ENCODE measurements around the gene IQSEC3.

The IQSEC3 gene

GRCh38 chr12:188910-189621, 122.5 kb downstream of the IQSEC3 start:
- no peak for TF ChIP-seq Cebpa-rat (IDR thresholded peaks at IDR 0.05)
- Histone ChIP-seq H3K36me3 (no peaks in the 10 kb centered on the region), H4K20me1 (no peaks in the 10 kb centered on the region), H3K4me1 (no peaks in the 10 kb centered on the region), H3K27ac (no peak overlapping the region), H3K4me3 (no peak overlapping the region), H3K9me3 (peaks cover 10% of the 10 kb centered on the region; the same call in 1 of the 2 replicates), H3K9ac (no peak overlapping the region), H3K4me2 (peak overlapping the region; percentile 30; the same call in 1 of the 2 replicates), H3K27me3 (no peaks in the 10 kb centered on the region)

- H3K9ac ChIP-seq = no peak overlapping the region
- H3K27me3 ChIP-seq = no peaks in the 10 kb centered on the region
- H3K4me2 ChIP-seq = no peak overlapping the region
- H3K36me3 ChIP-seq = no peaks in the 10 kb centered on the region
- no peak overlapping the region for H3K27ac ChIP-seq
- H4K20me1 ChIP-seq = no peaks in the 10 kb centered on the region
- no peaks in the 10 kb centered on the region for H3K4me1 ChIP-seq
- H3K9me3 ChIP-seq = peaks cover 10% of the 10 kb centered on the region; the same call in 1 of the 2 replicates
- TF ChIP-seq Cebpa-rat (IDR thresholded peaks at IDR 0.05) = no peak
- H3K4me3 ChIP-seq = no peak overlapping the region
Measured at GRCh38 chr12:189622-189962, 123.0 kb downstream of the IQSEC3 start.

GRCh38 chr12:190881-191280, 124.3 kb downstream of the IQSEC3 start:
- Histone ChIP-seq H3K9ac (no peak overlapping the region), H3K27ac (no peak overlapping the region), H3K36me3 (no peaks in the 10 kb centered on the region), H3K4me1 (no peaks in the 10 kb centered on the region), H3K4me2 (no peak overlapping the region), H3K4me3 (no peak overlapping the region), H3K9me3 (peaks cover 10% of the 10 kb centered on the region; the same call in 1 of the 2 replicates), H3K27me3 (no peaks in the 10 kb centered on the region), H4K20me1 (no peaks in the 10 kb centered on the region)
- TF ChIP-seq Cebpa-rat (IDR thresholded peaks at IDR 0.05) = no peak

- no peak for TF ChIP-seq Cebpa-rat (IDR thresholded peaks at IDR 0.05)
- Histone ChIP-seq H3K36me3 (no peaks in the 10 kb centered on the region), H3K27ac (no peak overlapping the region), H3K9me3 (peaks cover 10% of the 10 kb centered on the region; the same call in 1 of the 2 replicates), H3K4me3 (no peak overlapping the region), H3K9ac (no peak overlapping the region), H3K27me3 (no peaks in the 10 kb centered on the region), H3K4me1 (no peaks in the 10 kb centered on the region), H4K20me1 (no peaks in the 10 kb centered on the region), H3K4me2 (no peak overlapping the region)
Measured at GRCh38 chr12:191541-191940, 125.0 kb downstream of the IQSEC3 start.

GRCh38 chr12:193261-193660, 126.7 kb downstream of the IQSEC3 start:
- no peaks in the 10 kb centered on the region for H3K27me3 ChIP-seq
- TF ChIP-seq Cebpa-rat (IDR thresholded peaks at IDR 0.05) = no peak
- no peak overlapping the region for H3K9ac ChIP-seq

GRCh38 chr12:194276-194675, 127.7 kb downstream of the IQSEC3 start:
- Histone ChIP-seq H3K4me2 (no peak overlapping the region), H3K27me3 (no peaks in the 10 kb centered on the region), H3K9ac (no peak overlapping the region), H3K9me3 (no peaks in the 10 kb centered on the region), H3K36me3 (no peaks in the 10 kb centered on the region), H4K20me1 (no peaks in the 10 kb centered on the region), H3K4me1 (peaks cover 6% of the 10 kb centered on the region; the same call in 1 of the 2 replicates), H3K4me3 (no peak overlapping the region), H3K27ac (no peak overlapping the region)
- no peak for TF ChIP-seq Cebpa-rat (IDR thresholded peaks at IDR 0.05)

More at GRCh38 chr12:193261-193660, 126.7 kb downstream of the IQSEC3 start:
- H3K4me2 ChIP-seq = no peak overlapping the region
- H3K27ac ChIP-seq = no peak overlapping the region
- H3K9me3 ChIP-seq = peaks cover 7% of the 10 kb centered on the region; the same call in 1 of the 2 replicates
- no peak overlapping the region for H3K4me3 ChIP-seq
- peaks cover 6% of the 10 kb centered on the region; the same call in 1 of the 2 replicates for H3K4me1 ChIP-seq
- no peaks in the 10 kb centered on the region for H4K20me1 ChIP-seq
- H3K36me3 ChIP-seq = no peaks in the 10 kb centered on the region

- H3K4me1 ChIP-seq = peaks cover 6% of the 10 kb centered on the region; the same call in 1 of the 2 replicates
- no peaks in the 10 kb centered on the region for H4K20me1 ChIP-seq
- H3K27me3 ChIP-seq = no peaks in the 10 kb centered on the region
- no peaks in the 10 kb centered on the region for H3K9me3 ChIP-seq
- H3K9ac ChIP-seq = no peak overlapping the region
- H3K4me3 ChIP-seq = no peak overlapping the region
- H3K36me3 ChIP-seq = no peaks in the 10 kb centered on the region
- H3K27ac ChIP-seq = no peak overlapping the region
- H3K4me2 ChIP-seq = no peak overlapping the region
- no peak for TF ChIP-seq Cebpa-rat (IDR thresholded peaks at IDR 0.05)
Measured at GRCh38 chr12:195156-195555, 128.6 kb downstream of the IQSEC3 start.

- Histone ChIP-seq H3K36me3 (no peaks in the 10 kb centered on the region), H3K9ac (no peak overlapping the region), H3K4me2 (no peak overlapping the region), H3K4me1 (peaks cover 6% of the 10 kb centered on the region; the same call in 1 of the 2 replicates), H4K20me1 (no peaks in the 10 kb centered on the region), H3K4me3 (no peak overlapping the region), H3K27ac (no peak overlapping the region), H3K9me3 (no peaks in the 10 kb centered on the region), H3K27me3 (no peaks in the 10 kb centered on the region)
- no peak for TF ChIP-seq Cebpa-rat (IDR thresholded peaks at IDR 0.05)
Measured at GRCh38 chr12:195951-196350, 129.4 kb downstream of the IQSEC3 start.

- H3K9me3 ChIP-seq = no peaks in the 10 kb centered on the region
- H3K36me3 ChIP-seq = no peaks in the 10 kb centered on the region
- H3K9ac ChIP-seq = no peak overlapping the region
- H3K4me1 ChIP-seq = peaks cover 6% of the 10 kb centered on the region; the same call in 1 of the 2 replicates
- no peak overlapping the region for H3K4me2 ChIP-seq
- H3K4me3 ChIP-seq = no peak overlapping the region
- H4K20me1 ChIP-seq = no peaks in the 10 kb centered on the region
- H3K27ac ChIP-seq = no peak overlapping the region
- TF ChIP-seq Cebpa-rat (IDR thresholded peaks at IDR 0.05) = no peak
- no peaks in the 10 kb centered on the region for H3K27me3 ChIP-seq
Measured at GRCh38 chr12:196436-196835, 129.9 kb downstream of the IQSEC3 start.

- no peak for TF ChIP-seq Cebpa-rat (IDR thresholded peaks at IDR 0.05)
- peaks cover 6% of the 10 kb centered on the region; the same call in 1 of the 2 replicates for H3K4me1 ChIP-seq
- H3K36me3 ChIP-seq = no peaks in the 10 kb centered on the region
- no peaks in the 10 kb centered on the region for H3K27me3 ChIP-seq
- H3K4me3 ChIP-seq = no peak overlapping the region
- H3K9ac ChIP-seq = no peak overlapping the region
- H4K20me1 ChIP-seq = no peaks in the 10 kb centered on the region
- H3K4me2 ChIP-seq = peak overlapping the region; percentile 39
- H3K9me3 ChIP-seq = no peaks in the 10 kb centered on the region
- H3K27ac ChIP-seq = no peak overlapping the region
Measured at GRCh38 chr12:197347-197746, 130.8 kb downstream of the IQSEC3 start.

Data from BLaER1 (cell line).